Mucosa of gallbladder (tissue), 1 donor: ENCODE data around the gene NUP62. TPM values are rescaled to one million over a fixed set of nuclear protein-coding genes. Genes with fewer than 3 reads are reported as not detected.
"Not testable (repeated sequence)": the region's sequence is repeated elsewhere in the genome, so short reads cannot be mapped to it uniquely, and the experiment has no call there.

Source experiments
- DNase-seq: peaks from one replicate; pipeline ENCODE4 v3.0.0-alpha.2; 2020; ENCODE audit warnings: low spot score
- total RNA-seq: library from RNA; stranded (reverse); gene quantifications from one replicate; pipeline ENCODE4 v1.2.1, GENCODE V29; 2021
- donor health status: DM: no; HTN: no; CAD: no.

NUP62 gene
- total RNA-seq, 1 donor from 2014 or later = 45.9 TPM

DNA sequence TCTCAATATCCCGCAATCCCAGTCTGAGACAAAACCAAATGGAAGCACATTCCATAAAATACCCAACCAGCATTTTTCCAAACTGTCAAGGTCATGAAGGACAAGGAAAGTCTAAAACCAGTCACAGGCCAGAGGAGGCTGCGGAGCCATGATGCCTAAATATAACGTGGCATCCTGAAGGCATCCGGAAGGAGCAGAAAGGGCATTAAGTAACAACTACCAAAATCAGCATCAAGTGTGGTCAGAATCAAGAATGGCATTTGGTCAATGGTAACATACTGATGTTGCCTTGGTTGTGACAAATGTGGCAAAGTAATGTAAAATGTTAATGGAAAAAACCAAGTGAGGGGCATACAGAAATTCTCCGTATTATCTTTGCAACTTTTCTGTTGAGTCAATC is 3.8 kb downstream of the NUP62 start:
- DNase-seq = no peak

- not testable (repeated sequence) for DNase-seq
These were observed 4.5 kb downstream of the NUP62 start for GRCh38 chr19:49924881-49925210.

GRCh38 chr19:49924004-49924880 is 5.1 kb downstream of the NUP62 start:
- DNase-seq = no peak

DNA sequence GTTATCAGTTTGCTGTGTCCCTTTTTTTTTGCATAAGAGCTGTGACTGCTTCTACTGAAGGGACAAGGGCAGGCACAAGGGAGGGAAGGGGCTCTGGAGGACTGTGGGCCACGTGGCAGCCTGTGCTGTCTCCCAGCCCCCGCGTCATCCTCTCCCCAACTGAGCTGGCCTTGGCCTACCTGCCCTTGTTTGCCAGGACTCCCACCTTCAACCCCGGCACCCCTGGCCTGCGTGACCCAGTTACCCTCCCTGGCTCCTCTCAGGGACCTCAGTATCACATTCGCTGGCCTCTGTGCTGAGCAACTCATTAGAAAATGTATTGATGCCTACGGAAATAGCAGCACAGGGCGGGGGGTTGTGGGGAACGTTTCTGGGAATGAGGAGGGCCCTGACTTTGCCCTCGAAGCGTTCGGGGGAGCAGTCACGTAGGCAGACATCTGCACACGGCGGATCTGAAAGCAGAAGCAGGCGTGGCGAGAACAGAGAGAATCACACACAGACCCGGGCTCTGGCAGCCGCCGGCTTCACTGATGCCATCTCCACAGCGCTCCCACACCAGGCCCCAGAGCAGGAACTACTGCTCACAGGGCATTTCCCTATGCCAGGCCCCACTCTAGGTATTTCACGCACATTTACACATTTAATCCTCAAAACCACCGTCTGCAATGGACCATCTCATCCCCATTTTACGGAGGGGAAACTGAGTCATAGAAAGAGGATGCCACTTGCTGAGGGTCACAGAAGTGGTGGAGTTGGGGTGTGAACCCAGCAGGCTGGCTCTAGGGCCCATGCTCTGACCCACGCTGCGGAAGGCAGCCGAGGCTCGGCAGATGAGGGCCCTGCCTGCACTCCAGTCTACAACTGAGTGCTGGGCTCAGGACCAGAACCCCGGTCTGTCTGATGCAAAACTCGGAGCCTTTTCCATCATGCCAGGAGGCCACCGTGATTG is 6.0 kb downstream of the NUP62 start:
- no peak for DNase-seq

DNA sequence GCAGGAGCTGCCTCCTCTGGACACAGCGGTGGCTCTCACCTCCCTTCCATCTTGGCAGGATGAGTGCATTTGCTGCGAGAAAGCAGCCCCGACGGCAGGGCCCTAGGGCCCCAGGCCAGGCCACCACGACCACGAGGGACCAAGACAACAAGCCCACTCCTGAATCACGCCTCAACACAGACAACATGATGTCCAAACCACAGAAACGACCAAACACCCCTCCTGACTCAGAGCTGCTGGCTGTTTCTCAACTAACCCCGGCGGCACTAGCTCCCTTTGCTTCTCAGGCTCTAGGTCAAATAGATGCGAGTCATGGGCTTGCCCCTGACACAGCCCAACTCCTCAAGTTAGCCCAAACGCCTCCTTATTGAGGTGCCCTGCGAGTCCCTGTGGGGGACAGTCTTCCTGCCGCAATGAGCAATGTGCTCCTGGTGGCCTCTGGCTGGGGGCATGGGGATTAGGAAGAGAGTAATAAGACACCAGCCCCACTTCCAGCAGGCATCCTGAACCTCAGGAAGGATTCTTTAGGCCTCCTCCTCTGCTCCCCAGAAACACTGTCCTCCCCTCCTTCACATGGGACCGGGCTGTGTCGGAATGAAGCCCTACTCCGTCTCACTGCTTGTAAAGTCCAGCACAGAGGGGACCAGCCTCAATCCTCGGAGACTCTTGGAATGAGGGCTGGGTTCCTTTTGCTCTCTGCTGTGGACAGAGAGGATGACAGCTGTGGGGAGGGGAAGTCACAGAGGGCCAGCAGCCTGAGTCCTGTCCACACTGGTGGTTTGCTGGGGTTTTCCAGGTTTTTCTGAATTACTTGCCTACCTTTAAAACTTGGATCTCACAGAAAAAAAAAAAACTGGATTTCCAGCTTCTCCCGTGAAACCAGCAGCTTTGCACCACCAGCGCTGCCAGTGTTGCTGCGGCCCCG is 7.2 kb downstream of the NUP62 start:
- DNase-seq = no peak

- no peak for DNase-seq
These were observed 8.5 kb downstream of the NUP62 start for GRCh38 chr19:49920624-49921363.

DNA sequence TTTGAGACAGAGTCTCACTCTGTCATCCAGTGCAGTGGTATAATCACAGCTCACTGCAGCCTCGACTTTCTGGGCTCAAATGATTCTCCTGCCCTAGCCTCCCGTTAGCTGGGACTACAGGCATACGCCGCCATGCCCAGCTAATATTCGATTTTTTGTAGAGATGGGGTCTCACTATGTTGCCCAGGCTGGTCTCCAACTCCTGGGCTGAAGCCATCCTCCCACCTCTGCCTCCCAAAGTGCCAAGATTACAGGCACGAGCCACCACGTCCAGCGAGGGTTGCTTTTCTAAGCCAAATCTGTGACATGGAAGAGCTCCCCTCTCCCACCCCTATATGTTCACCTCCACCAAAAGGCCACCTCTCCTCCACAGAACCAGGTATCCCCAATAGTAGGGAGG is 11.2 kb downstream of the NUP62 start:
- no peak for DNase-seq

GRCh38 chr19:49916839-49917733 is 12.2 kb downstream of the NUP62 start:
- DNase-seq = no peak

DNA sequence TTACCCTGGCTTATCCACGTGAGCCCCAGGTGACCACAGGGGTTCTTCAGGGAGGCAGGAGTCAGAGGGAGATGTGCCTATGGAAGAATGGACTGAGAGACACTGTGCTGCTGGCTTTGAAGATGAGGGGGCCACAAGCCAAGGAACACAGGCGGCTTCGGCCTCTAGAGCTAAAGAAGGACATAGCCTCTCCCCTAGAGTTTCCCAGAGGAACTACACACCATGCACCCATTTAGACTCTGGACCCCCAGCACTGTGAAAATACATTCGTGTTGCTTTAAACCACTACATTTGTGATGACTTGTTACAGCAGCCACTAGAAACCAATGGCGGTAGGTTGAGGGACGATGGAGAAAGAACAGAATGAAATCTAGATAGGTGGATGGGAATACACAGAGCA is 14.0 kb downstream of the NUP62 start:
- no peak for DNase-seq

- DNase-seq = no peak
These were observed 15.6 kb downstream of the NUP62 start for GRCh38 chr19:49913720-49914119.

- no peak for DNase-seq
These were observed 16.2 kb downstream of the NUP62 start for GRCh38 chr19:49912965-49913685.

DNA sequence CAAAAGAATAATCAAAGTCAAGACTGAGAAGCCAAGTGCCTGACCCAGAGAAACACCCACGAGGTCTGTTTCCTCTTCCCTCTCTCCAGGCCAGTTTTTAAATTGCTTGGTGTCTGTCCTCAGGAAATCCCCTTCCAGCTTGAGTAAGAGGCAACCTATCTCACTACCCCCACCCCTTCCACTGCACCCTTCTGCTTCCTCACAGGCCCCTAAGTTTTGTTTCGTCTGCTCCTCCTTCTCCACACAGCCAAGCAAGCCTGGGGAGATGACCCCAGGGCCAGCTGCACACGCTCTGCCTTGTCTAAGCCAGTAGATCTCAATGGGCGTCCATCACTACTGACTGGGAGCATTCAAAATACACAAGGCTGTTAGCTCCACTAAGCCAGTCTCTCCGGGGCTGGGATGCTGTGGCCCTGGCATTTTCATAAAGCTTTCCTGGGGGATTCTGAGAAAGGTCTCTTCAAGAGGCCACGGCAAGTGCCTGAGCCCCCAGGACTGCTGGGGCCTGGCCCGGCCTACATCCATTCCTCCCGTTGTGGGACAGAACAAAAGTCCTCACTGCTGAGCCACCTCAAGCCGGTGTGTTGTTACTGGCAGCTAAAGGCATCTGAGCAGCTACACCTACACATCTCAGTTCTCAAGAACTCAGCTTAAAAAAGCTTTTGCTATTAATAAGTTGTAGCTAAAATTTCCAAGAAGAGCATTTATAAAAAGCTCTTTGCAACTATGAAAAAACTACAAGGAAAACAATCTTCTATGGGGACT is 17.7 kb downstream of the NUP62 start:
- no peak for DNase-seq

GRCh38 chr19:49910179-49910578 is 19.1 kb downstream of the NUP62 start:
- no peak for DNase-seq

- no peak for DNase-seq
These were observed 20.6 kb downstream of the NUP62 start for GRCh38 chr19:49908480-49909420.

DNA sequence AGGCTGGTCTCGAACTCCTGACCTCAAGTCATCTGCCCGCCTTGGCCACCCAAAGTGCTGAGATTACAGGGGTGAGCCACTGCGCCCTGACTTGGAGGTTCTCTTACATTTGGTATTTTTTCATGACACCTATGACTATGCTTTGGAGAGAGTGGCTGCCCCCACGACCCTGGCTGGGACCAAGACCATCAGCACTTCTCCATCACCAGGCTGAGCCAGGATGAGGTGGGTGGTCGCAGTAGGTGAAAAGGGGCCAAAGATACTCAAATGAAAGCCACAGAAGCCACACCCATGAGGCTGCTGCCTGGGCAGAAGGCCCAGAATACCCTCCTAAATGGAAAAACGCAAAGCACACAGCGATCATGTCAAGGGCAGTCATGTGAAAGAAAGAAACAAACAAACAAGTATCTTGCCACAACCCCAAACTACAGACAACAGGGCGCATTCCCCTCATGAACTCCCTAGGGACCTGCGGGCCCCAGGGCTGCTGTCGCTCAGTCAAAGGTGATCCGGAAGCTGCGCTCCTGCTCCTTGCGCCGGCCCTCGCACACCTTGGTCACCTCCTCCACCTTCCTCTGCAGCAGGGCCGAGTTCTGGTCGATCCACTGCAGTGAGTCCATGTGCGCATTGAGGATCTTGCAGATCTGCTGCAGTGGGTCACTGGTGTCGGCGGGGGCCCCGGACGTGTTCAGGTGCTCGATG is 21.4 kb downstream of the NUP62 start:
- DNase-seq = no peak

DNA sequence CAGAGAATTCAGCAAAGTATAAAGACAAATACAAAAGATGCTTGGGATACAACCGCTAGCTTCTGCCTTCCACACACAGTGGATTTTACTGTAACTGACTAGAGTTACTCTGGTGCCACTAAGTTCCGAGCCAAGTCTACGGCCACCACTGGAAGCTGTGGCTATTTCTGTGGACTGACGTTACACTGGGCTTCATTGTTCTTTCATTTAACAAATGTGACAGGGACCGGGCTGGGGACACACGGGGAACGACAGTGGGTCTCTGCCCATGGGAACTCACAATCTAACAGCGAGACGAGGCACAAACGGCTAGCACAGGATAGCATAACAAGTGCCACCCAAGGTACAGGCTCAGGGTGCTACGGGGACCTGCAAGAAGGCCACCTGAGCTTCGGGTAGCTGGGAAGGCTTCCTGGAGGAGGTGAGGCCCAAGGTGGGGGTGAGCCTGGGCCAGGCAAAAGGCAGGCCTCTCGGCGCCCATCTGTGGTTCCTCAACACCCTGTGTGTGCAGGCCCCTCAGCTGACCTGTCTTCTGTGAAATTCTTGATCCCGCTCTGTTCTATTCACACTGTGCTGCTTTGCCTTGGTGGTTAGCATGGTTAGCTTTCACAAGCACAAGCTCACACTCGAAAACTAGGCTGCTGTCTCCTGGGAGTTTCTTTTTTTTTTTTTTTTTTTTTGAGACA is 22.3 kb downstream of the NUP62 start:
- DNase-seq = no peak
